ENCODE measurements around the gene CCL4.
"Not testable (repeated sequence)": the region's sequence is repeated elsewhere in the genome, so short reads cannot be mapped to it uniquely, and the experiment has no call there.

The CCL4 gene

DNA sequence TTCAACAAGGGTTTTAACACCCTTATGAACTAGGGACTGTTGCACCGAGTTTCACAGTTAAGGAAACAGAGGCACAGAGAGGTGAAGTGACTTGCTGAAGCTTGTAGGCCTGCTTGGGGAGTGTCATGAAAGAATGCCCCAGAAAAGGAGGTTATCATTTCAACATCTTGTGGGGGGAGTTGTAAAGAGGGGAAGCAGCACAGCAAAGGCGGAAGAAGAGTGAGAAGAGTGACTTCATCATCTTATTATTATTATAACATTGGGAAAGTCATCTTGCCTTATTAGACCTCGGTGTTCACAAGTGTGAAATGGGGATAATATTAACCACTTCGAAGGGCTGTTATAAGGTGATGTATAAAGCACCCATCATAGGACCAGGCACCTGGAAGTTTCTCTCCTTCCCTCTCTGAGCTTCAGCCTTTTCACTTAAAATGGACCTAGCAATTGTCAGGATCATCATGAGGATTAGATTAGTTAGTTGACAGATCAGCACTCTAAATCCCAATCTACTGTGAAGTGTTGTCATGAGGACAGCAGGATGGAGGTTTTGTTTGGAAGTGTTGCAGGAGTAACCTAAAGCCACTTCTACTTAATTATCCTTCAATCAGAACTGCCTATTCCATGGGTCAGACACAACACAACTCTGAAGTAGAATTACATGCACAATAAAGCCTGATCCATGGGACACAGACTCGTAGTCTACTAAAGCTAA is 2.3 kb downstream of the CCL4 start:
- DNase-seq (ENCODE audit: low read depth), result no peak
- TF ChIP-seq, protein P1, sequence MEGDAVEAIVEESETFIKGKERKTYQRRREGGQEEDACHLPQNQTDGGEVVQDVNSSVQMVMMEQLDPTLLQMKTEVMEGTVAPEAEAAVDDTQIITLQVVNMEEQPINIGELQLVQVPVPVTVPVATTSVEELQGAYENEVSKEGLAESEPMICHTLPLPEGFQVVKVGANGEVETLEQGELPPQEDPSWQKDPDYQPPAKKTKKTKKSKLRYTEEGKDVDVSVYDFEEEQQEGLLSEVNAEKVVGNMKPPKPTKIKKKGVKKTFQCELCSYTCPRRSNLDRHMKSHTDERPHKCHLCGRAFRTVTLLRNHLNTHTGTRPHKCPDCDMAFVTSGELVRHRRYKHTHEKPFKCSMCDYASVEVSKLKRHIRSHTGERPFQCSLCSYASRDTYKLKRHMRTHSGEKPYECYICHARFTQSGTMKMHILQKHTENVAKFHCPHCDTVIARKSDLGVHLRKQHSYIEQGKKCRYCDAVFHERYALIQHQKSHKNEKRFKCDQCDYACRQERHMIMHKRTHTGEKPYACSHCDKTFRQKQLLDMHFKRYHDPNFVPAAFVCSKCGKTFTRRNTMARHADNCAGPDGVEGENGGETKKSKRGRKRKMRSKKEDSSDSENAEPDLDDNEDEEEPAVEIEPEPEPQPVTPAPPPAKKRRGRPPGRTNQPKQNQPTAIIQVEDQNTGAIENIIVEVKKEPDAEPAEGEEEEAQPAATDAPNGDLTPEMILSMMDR (IDR thresholded peaks at IDR 0.05; ENCODE audit: insufficient read depth, low read depth, low read length, missing control alignments), result no peak
- H3K4me3 ChIP-seq (ENCODE audit: low read length), result no peak overlapping the region

DNA sequence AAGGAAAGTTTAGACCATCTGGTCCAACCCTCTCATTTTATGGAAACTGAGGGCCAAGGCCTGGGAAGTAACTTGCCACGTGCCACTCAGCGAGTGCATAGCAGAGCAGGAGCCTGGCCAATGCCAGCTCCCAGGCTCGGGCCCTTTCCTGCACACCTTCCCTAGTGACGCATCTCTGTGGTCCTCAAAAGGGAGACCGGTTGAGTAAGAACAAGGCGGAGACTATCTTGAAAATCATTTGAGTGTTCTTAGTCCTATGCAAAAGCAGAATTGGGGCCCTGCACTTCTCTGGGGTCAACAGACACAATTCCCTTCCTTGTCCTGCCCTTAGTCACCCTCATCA is 2.8 kb downstream of the CCL4 start:
- no peak for DNase-seq (ENCODE audit: low read depth)
- H3K4me3 ChIP-seq (ENCODE audit: low read length), result no peak overlapping the region
- TF ChIP-seq, protein P1 (IDR thresholded peaks at IDR 0.05; ENCODE audit: insufficient read depth, low read depth, low read length, missing control alignments), result no peak

DNA sequence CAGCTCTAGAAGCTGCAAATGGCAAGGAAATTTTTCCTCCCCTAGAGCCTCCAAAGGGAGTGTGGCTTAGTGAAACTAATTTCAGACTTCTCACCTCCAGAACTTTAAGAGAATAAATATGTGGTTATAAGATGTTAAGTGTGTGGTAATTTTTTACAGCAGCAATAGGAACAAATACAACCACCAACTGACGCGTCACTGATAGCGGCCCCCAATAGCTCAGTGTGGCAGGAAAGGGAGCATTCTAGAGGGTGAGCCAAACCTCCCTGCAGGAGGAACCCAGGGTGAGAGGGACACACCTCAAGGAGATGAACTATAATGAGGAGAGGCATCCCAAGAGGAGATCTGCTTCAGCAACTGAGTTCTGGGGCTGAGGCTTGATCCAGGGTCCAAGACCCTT is 4.0 kb downstream of the CCL4 start:
- TF ChIP-seq, protein P1 (IDR thresholded peaks at IDR 0.05; ENCODE audit: insufficient read depth, low read depth, low read length, missing control alignments), result no peak
- no peak overlapping the region for H3K4me3 ChIP-seq (ENCODE audit: low read length)
- no peak for DNase-seq (ENCODE audit: low read depth)

DNA sequence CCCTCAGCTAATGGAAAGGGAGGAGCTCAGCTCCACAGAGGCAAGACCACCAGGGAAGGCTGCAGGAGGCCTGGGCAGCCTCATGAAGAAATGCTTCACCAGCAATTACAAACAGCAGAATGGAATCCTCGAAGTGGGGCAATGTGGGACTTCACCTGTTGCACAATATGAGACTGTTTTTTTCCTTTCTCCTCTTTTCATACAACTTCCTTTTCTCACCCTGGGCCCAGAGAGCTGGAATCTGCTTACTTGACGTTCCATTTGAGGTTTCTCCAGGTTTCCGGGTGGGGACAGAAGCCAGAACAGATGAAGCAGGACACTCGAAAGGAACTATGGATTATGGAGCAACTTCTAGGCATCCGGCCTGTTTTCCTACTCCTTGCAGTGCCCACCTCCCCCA is 4.6 kb downstream of the CCL4 start:
- DNase-seq (ENCODE audit: low read depth), result not testable (repeated sequence)

DNA sequence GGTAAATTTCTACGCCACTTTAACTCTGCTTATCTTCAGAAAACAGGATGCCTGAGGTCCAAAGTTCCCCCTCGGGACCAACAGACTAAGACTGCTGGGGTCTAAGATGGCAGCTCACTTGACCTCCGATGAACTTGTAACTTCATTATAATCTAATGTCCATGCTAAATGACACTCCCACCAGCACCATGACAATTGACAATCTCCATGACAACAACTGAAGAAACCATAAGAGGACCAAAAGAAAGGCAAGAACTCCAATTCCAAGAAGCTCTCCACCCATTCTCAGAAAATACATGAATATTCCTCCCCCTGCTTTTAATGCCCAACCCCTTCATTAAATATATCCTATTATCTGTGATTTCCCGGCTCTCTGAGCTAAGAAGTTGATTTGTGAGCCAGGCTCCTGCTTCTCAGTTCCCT is 7.5 kb downstream of the CCL4 start:
- no peak overlapping the region for H3K4me3 ChIP-seq (ENCODE audit: low read length)
- TF ChIP-seq, protein P1 (IDR thresholded peaks at IDR 0.05; ENCODE audit: insufficient read depth, low read depth, low read length, missing control alignments), result no peak
- DNase-seq (ENCODE audit: low read depth), result no peak

More for the DNA sequence above, 4.6 kb downstream of the CCL4 start:
- not testable (repeated sequence) for H3K4me3 ChIP-seq (ENCODE audit: low read length)

DNA sequence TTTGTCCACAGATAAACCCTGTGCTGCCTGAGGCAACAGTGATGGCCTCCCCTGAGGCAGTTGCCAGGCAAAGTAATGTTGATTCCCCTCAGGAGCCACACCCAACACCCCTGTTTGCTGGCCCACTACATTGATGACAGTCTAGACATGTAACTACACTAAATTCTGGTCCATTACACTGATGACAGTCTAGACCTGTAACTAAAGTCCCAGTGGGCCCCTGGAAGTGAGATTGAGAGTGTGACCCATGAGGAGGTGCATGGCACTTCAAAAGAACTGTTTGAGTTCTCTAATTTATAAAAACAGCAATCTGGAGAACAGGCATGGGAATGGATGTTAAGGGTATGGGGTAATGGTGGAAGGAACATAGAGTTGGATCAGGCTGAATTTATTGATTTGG is 8.9 kb downstream of the CCL4 start:
- no peak for DNase-seq (ENCODE audit: low read depth)
- TF ChIP-seq, protein P1 (IDR thresholded peaks at IDR 0.05; ENCODE audit: insufficient read depth, low read depth, low read length, missing control alignments), result no peak
- H3K4me3 ChIP-seq (ENCODE audit: low read length), result no peak overlapping the region

DNA sequence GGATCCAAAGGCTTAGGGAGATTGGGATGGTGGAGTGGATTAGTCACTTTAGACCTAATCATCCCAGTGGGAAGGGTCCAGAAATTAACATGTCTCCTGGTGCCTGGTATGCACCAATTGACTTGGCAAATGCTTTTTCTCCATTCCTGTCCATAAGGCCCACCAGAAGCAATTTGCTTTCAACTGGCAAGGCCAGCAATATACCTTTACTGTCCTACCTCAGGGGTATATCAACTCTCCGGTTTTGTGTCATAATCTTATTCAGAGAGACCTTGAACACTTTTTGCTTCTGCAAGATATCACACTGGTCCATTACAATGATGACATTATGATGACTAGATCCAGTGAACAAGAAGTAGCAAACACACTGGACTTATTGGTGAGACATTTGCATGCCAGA is 9.5 kb downstream of the CCL4 start:
- DNase-seq (ENCODE audit: low read depth); H3K4me3 ChIP-seq (ENCODE audit: low read length): not testable (repeated sequence)

DNA sequence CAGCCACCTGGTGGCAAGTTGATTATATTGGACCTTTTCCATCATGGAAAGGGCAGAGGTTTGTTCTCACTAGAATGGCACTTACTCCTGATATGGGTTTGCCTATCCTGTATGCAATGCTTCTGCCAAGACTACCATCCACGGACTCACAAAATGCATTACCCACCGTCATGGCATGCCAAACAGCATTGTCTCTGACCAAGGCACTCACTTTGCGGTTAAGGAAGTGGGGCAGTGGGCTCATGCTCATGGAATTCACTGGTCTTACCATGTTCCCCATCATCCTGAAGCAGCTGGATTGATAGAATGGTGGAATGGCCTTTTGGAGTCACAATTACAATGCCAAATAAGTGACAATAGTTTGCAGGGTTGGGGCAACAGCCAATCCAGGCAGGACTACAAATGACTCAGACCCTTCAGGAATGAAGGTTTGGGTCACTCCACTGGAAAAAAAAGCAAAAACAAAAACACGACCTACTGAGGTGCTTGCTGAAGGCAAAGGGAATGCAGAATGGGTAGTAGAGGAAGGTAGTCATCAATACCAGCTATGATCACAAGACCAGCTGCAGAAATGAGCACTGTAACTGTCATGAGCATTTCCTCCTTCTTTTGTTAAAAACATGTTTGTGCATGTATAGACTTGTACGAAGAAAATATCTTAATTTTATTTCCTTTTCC is 11.5 kb downstream of the CCL4 start:
- peak; percentile 72 for DNase-seq (ENCODE audit: low read depth)

DNA sequence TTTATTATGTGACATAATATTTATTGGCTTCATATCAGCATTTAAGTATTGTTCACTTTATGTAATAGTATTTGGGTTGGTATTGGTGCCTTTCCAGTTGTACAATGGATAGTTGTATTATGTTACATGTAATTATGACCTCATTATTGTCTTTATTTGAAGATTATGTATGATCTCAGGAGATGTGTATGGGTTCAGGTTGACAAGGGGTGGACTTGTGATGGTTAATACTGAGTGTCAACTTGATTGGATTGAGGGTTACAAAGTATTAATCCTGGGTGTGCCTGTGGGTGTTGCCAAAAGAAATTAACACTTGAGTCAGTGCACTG is 12.0 kb downstream of the CCL4 start:
- H3K4me3 ChIP-seq (ENCODE audit: low read length); DNase-seq (ENCODE audit: low read depth): not testable (repeated sequence)

More for the DNA sequence above, 11.5 kb downstream of the CCL4 start:
- not testable (repeated sequence) for H3K4me3 ChIP-seq (ENCODE audit: low read length)

Data from epithelial cell of esophagus (primary cell).